HS-27A (cell line): Measurements from ENCODE around the gene TOMM40L.
"Not testable (repeated sequence)": the region's sequence is repeated elsewhere in the genome, so short reads cannot be mapped to it uniquely, and the experiment has no call there.

ENCODE experiments used
- DNase-seq: peaks from one replicate; pipeline ENCODE4 v3.0.0-alpha.2; 2012; ENCODE audit warnings: low read depth, missing footprints

Gene TOMM40L

GRCh38 chr1:161222175-161223019 is 3.5 kb upstream of the TOMM40L start:
- DNase-seq: no peak

DNA sequence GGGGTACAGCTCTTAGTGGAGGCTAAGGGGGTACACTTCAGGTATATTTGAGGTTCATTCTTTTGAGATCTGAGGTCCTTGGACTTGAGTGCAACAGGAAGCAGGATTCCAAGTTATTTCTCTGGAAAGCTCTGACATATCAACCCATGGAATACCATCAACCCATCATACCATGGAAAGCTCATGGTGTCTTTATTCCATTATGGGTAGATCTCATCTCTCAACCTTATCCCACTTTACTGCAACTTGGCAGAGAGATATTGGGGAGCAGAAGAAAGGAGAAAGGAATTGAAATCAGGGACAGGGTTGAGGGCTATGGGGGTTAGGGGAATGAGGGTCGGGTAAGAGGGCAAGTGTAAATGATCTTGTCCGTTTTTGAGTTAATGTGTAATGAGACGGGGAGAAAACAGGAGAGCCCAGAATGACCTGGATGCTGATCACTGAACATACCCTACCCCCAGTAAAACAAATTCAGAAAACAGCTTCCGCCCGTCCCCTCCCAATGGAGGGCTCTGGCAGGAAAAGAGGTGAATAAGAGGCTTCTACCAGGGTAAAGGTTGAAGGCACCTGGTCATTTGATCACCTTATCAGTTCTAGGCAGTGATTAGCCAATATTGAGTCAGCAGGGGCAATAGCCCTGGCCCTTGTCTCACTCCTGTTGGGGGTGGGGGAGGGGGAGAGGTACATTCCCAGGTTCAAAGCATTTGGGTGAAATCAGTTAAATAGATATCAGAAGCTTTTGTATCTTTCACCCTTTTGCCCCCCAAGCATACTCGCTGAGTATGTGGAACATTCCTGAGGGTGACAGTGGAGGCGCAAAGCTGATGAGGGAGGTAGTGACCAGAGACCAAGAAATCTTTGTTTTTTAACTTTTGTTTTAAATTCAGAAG is 1.8 kb upstream of the TOMM40L start:
- no peak for DNase-seq

DNA sequence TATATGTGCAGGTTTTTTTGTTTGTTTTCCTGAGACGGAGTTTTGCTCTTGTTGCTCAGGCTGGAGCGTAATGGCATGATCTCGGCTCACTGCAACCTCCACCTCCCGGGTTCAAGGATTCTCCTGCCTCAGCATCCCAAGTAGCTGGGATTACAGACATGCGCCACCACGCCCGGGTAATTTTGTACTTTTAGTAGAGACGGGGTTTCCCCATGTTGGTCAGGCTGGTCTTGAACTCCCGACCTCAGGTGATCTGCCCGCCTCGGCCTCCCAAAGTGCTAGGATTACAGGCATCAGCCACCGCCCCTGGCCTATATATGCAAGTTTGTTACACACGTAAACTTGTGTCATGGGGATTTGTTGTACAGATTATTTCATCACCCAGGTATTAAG is 1.2 kb upstream of the TOMM40L start:
- not testable (repeated sequence) for DNase-seq

- no peak for DNase-seq
Observed at GRCh38 chr1:161225178-161225533, 704 bp upstream of the TOMM40L start.

- no peak for DNase-seq
Observed at GRCh38 chr1:161226320-161226711, 456 bp downstream of the TOMM40L start.

GRCh38 chr1:161226759-161227158 is 899 bp downstream of the TOMM40L start:
- DNase-seq: no peak

GRCh38 chr1:161227196-161227871 is 1.5 kb downstream of the TOMM40L start:
- no peak for DNase-seq

DNA sequence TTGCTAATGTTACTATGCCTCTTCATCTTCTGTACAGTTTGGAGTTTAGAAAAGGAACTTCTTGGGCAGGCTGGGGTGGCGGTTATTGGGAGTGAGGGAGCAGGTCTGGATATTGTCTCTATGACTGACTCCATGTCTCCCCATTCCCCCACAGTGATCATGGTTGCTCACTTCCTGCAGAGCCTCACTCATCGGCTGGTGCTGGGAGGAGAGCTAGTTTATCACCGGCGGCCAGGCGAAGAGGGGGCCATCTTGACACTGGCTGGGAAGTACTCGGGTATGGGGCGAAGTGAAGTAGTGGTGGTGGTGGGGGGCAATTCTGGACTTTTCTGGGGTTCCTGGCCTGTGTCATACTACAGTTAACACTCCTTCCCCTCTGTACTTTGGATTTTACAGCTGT is 2.2 kb downstream of the TOMM40L start:
- DNase-seq: no peak

GRCh38 chr1:161229896-161230295 is 4.0 kb downstream of the TOMM40L start:
- DNase-seq: no peak

- DNase-seq: no peak
Observed at GRCh38 chr1:161230762-161231161, 4.9 kb downstream of the TOMM40L start.

GRCh38 chr1:161233102-161233501 is 7.2 kb downstream of the TOMM40L start:
- no peak for DNase-seq

- DNase-seq: no peak
Observed at GRCh38 chr1:161235957-161236775, 10.3 kb downstream of the TOMM40L start.

DNA sequence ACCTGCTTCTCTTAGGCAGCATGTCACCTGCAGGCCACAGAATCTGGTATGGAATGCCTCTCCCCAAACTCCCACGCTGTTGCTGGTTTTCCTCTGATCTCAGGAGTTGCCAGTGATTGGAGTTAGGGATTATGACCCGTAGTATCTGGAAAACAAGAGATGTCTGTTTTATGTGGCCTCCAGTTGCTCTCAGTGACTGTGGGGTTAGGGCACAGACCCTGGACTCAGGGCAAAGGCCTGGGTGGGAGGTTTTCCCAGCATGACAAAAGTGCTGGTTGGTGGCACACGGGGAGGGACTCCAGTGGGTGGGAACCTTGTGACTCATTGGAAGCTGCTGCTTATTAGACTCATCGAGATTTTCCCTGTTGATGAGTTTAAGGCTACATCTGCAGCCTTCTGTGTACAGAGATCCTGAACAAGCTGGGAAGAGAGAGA is 12.2 kb downstream of the TOMM40L start, which contains the start of gene NR1I3:
Gene NR1I3 (minus strand): TSS at position 165 of the 435 bp plus-strand sequence. CDS start 1,638 bp downstream, outside the sequence.
- DNase-seq: no peak

- no peak for DNase-seq
Observed at GRCh38 chr1:161241682-161242081, 15.8 kb downstream of the TOMM40L start.

GRCh38 chr1:161242313-161242712 is 16.5 kb downstream of the TOMM40L start:
- no peak for DNase-seq

- DNase-seq: no peak
Observed at GRCh38 chr1:161244888-161245287, 19.0 kb downstream of the TOMM40L start.

GRCh38 chr1:161250100-161250499 is 24.2 kb downstream of the TOMM40L start:
- not testable (repeated sequence) for DNase-seq

- DNase-seq: no peak
Observed at GRCh38 chr1:161250829-161251228, 25.0 kb downstream of the TOMM40L start.

GRCh38 chr1:161251579-161251978 is 25.7 kb downstream of the TOMM40L start:
- DNase-seq: no peak

DNA sequence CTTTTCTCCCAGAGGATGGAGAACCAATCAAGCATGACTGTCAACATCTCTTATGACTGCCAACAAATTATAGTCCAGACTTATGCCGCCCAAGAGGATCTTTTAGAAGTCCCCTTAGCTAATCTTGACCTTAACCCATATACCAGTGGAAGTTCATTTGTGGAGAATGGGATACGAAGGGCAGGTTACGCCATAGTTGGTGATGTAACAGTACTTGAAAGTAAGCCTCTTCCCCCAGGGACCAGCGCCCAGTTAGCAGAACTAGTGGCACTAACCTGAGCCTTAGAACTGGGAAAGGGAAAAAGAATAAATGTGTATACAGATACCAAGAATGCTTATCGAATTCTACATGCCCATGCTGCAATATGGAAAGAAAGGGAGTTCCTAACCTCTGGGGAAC is 29.4 kb downstream of the TOMM40L start:
- DNase-seq: not testable (repeated sequence)

GRCh38 chr1:161255955-161256520 is 30.2 kb downstream of the TOMM40L start:
- not testable (repeated sequence) for DNase-seq
